ENCODE measurements around the gene PLXND1. TPM values are rescaled to one million over a fixed set of nuclear protein-coding genes. Genes with fewer than 3 reads are reported as not detected.
"Not testable (repeated sequence)": the region's sequence is repeated elsewhere in the genome, so short reads cannot be mapped to it uniquely, and the experiment has no call there.

PLXND1 gene
- total RNA-seq, 1 donor from 2014 or later, result 1.7 TPM

DNA sequence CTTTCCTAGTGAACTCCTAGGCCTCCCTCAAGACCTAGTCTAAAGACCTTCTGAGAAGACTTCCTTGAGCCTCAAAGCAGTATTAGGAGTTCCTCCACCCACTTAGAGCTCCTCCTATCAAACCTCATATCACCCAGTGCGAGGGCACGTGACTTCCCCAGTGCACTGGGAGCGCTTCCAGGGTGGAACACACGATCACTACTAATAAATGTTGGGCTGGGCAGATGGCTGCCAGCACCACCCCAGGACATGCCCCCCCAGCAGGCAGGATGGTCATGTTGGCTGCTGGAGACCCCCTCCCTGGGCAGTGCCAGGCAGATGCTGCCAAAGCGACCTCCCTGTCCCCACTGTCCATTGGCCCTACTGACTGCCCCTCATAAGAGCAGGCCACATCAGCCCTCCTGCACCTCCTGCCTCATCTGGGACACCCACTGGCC lies 8.5 kb upstream of the PLXND1 start:
- H3K27ac Mint-ChIP-seq, result no peak overlapping the region
- H3K4me3 Mint-ChIP-seq, result no peak overlapping the region
- no peak for DNase-seq
- H3K4me1 Mint-ChIP-seq, result peaks cover 4% of the 10 kb centered on the region
- H3K36me3 Mint-ChIP-seq (ENCODE audit: low read depth), result no peaks in the 10 kb centered on the region
- intact Hi-C loops (cut with micrococcal nuclease), result no loop called here
- no peaks in the 10 kb centered on the region for H3K9me3 Mint-ChIP-seq
- H3K27me3 Mint-ChIP-seq, result peaks cover 3% of the 10 kb centered on the region

- intact Hi-C loops (cut with micrococcal nuclease), result no loop called here
- Mint-ChIP-seq H3K4me3 (no peak overlapping the region), H3K27me3 (peaks cover 8% of the 10 kb centered on the region), H3K4me1 (peaks cover 4% of the 10 kb centered on the region), H3K27ac (no peak overlapping the region), H3K9me3 (no peaks in the 10 kb centered on the region), H3K36me3 (ENCODE audit: low read depth) (no peaks in the 10 kb centered on the region)
- no peak for DNase-seq
Observed at GRCh38 chr3:129614435-129614834, 8.0 kb upstream of the PLXND1 start.

GRCh38 chr3:129613367-129613740 lies 6.9 kb upstream of the PLXND1 start:
- Mint-ChIP-seq H3K36me3 (ENCODE audit: low read depth) (no peaks in the 10 kb centered on the region), H3K4me3 (no peak overlapping the region), H3K4me1 (peaks cover 2% of the 10 kb centered on the region), H3K27ac (no peak overlapping the region), H3K9me3 (no peaks in the 10 kb centered on the region), H3K27me3 (peaks cover 16% of the 10 kb centered on the region)
- intact Hi-C loops (cut with micrococcal nuclease), result no loop called here
- DNase-seq, result no peak

DNA sequence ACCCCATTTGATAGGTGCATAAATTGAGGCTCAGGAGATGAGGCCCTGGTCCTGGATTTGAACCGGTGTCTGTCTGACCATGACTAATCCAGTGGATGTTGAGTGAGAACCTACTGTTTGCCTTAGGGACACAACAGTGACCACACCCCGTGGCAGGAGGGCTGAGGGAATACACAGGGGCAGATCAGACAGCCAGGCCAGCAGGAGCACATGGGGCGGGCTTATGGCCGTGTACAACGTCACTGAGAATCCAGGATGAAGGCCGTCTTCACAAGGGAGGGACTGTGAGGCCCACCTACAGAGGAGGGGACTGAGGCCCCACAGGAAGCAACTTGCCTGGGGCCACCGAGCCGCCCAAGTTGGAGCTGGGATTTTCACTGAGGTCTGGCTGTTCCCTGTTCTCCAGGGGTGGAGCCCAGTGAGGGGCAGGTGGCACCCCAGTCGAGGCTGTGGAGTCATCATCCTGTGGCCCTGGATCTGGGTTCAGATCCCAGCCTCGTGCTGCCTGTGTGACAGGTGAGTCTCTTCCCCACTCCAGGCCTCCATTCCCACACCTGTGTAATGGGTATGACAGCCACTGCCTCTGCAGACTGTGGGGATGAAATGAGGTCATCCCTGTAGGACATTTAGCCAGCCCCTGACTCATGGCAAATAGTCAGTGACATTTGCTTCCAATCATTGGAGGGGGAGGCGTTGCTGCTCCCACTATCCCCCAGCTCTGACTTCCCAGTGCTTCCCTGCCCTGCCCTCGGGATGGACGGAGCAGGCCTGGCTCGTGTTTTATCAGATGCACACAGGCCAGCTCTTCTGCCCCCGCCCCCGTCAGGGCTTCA lies 6.3 kb upstream of the PLXND1 start:
- Mint-ChIP-seq H3K27me3 (peaks cover 19% of the 10 kb centered on the region), H3K9me3 (no peaks in the 10 kb centered on the region), H3K36me3 (ENCODE audit: low read depth) (no peaks in the 10 kb centered on the region), H3K27ac (no peak overlapping the region), H3K4me1 (peaks cover 3% of the 10 kb centered on the region), H3K4me3 (no peak overlapping the region)
- intact Hi-C loops (cut with micrococcal nuclease), result no loop called here
- DNase-seq, result no peak

GRCh38 chr3:129611812-129612533 lies 5.5 kb upstream of the PLXND1 start:
- Mint-ChIP-seq H3K4me1 (peaks cover 8% of the 10 kb centered on the region), H3K36me3 (ENCODE audit: low read depth) (peaks cover 3% of the 10 kb centered on the region), H3K9me3 (no peaks in the 10 kb centered on the region), H3K27me3 (peaks cover 27% of the 10 kb centered on the region), H3K27ac (no peak overlapping the region), H3K4me3 (no peak overlapping the region)
- DNase-seq, result no peak
- intact Hi-C loops (cut with micrococcal nuclease), result no loop called here

- H3K27ac Mint-ChIP-seq, result no peak overlapping the region
- H3K27me3 Mint-ChIP-seq, result peaks cover 29% of the 10 kb centered on the region
- H3K9me3 Mint-ChIP-seq, result no peaks in the 10 kb centered on the region
- H3K4me1 Mint-ChIP-seq, result peaks cover 10% of the 10 kb centered on the region
- DNase-seq, result no peak
- peaks cover 4% of the 10 kb centered on the region for H3K36me3 Mint-ChIP-seq (ENCODE audit: low read depth)
- intact Hi-C loops (cut with micrococcal nuclease), result no loop called here
- no peak overlapping the region for H3K4me3 Mint-ChIP-seq
Observed at GRCh38 chr3:129611446-129611800, 4.9 kb upstream of the PLXND1 start.

GRCh38 chr3:129610794-129611445 lies 4.4 kb upstream of the PLXND1 start:
- peaks cover 29% of the 10 kb centered on the region for H3K27me3 Mint-ChIP-seq
- H3K36me3 Mint-ChIP-seq (ENCODE audit: low read depth); H3K4me1 Mint-ChIP-seq; H3K27ac Mint-ChIP-seq; DNase-seq; H3K4me3 Mint-ChIP-seq; intact Hi-C loops (cut with micrococcal nuclease); H3K9me3 Mint-ChIP-seq: not testable (repeated sequence)

GRCh38 chr3:129610276-129610675 lies 3.8 kb upstream of the PLXND1 start:
- intact Hi-C loops (cut with micrococcal nuclease), result no loop called here
- DNase-seq, result no peak
- peaks cover 13% of the 10 kb centered on the region for H3K4me1 Mint-ChIP-seq
- no peak overlapping the region for H3K27ac Mint-ChIP-seq
- no peak overlapping the region for H3K4me3 Mint-ChIP-seq
- no peaks in the 10 kb centered on the region for H3K9me3 Mint-ChIP-seq
- peaks cover 31% of the 10 kb centered on the region for H3K27me3 Mint-ChIP-seq
- peaks cover 7% of the 10 kb centered on the region for H3K36me3 Mint-ChIP-seq (ENCODE audit: low read depth)

- Mint-ChIP-seq H3K4me3 (no peak overlapping the region), H3K27me3 (peaks cover 34% of the 10 kb centered on the region), H3K27ac (no peak overlapping the region), H3K9me3 (no peaks in the 10 kb centered on the region), H3K36me3 (ENCODE audit: low read depth) (peaks cover 7% of the 10 kb centered on the region), H3K4me1 (peaks cover 13% of the 10 kb centered on the region)
- no peak for DNase-seq
- intact Hi-C loops (cut with micrococcal nuclease), result loop anchor here (10.0 kb wide), 2 partner anchors 115 to 1115 kb away; partner anchors contain the start of gene GATA2
Observed at GRCh38 chr3:129609591-129610182, 3.2 kb upstream of the PLXND1 start.

DNA sequence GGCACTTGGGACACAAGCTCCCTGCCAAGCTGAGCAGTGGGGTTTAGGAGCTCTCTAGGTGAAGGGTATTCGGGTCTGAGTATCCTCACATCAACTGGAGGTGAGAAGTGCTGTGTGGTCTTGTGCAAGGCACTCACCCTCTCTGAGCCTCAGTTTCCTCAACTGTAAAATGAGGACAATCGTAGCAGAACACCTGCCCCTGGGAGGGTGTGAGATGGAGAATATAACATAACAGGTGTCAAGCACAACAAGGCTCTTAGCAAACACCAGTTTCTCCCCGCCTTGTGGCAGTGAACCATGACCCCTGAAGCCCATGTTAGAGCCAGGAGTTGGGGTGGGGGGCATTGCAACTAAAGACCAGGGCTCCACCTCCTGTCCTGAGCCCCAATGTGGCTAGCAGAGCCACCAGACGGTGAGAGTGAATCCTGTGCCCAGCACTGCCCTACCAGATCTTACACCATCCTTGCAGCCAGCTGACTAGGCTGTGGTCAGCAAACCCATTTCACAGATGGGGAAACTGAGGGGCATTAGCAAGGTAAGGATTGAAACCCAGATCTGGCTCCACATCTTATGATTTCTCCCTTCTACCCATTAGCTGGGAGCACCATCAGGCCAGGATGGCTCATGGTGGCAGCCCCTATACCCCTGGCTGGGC lies 2.6 kb upstream of the PLXND1 start:
- Mint-ChIP-seq H3K27me3 (peaks cover 40% of the 10 kb centered on the region), H3K27ac (no peak overlapping the region), H3K36me3 (ENCODE audit: low read depth) (peaks cover 7% of the 10 kb centered on the region), H3K9me3 (no peaks in the 10 kb centered on the region), H3K4me1 (peaks cover 13% of the 10 kb centered on the region), H3K4me3 (no peak overlapping the region)
- intact Hi-C loops (cut with micrococcal nuclease), result loop anchor here (10.0 kb wide), 2 partner anchors 114 to 1114 kb away; partner anchors contain the start of gene GATA2
- DNase-seq, result no peak

- H3K9me3 Mint-ChIP-seq, result no peaks in the 10 kb centered on the region
Observed at GRCh38 chr3:129608087-129608935, 1.8 kb upstream of the PLXND1 start.

DNA sequence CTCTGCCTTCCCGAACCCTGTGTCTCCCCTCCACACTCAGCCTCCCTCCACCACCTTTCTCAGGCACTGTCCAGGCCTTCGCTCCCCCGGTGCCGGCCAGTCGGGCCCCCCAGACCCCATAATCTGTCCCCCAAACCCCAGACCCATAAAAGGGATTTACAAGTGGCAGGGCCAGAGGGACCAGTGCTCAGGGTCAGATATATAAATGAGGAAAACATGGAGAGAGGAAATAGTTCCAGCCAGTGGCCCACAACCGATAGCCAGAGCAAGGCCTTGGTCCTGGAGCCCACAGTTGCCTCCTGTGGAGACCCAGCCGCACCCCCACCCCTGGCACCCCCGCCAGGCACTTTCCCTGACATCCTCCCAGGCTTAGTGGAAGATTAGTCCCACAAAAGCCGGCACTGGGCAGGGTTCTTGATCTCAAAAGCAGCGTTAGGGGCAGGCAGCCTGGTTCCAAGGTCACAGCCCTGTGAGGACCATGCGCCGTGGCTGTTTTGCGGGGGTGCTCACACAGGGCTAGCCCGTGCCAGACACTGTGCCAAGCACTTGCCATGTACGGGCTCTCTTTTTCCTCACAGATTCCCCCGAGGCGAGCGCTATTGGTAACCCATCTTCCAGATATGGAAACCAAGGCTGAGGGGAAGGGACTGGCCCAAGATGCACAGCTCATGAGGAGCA lies 1.1 kb upstream of the PLXND1 start:
- Mint-ChIP-seq H3K27ac (peak overlapping the region; percentile 4), H3K36me3 (ENCODE audit: low read depth) (peaks cover 7% of the 10 kb centered on the region), H3K4me1 (peaks cover 13% of the 10 kb centered on the region), H3K4me3 (peak overlapping the region; percentile 92), H3K9me3 (no peaks in the 10 kb centered on the region), H3K27me3 (peaks cover 51% of the 10 kb centered on the region)
- intact Hi-C loops (cut with micrococcal nuclease), result loop anchor here (10.0 kb wide), 2 partner anchors 113 to 1113 kb away; partner anchors contain the start of gene GATA2
- no peak for DNase-seq

More at GRCh38 chr3:129608087-129608935, 1.8 kb upstream of the PLXND1 start:
- Mint-ChIP-seq H3K27me3 (peaks cover 48% of the 10 kb centered on the region), H3K27ac (no peak overlapping the region), H3K4me1 (peaks cover 13% of the 10 kb centered on the region), H3K4me3 (peak overlapping the region; percentile 16), H3K36me3 (ENCODE audit: low read depth) (peaks cover 7% of the 10 kb centered on the region)
- no peak for DNase-seq
- intact Hi-C loops (cut with micrococcal nuclease), result loop anchor here (10.0 kb wide), 2 partner anchors 114 to 1114 kb away; partner anchors contain the start of gene GATA2

Data from activated CD4-positive, alpha-beta T cell treated with anti-CD3 and anti-CD28 coated beads, Interleukin-2, amount 10 ng/mL, durations not matched to agents 24 days and 14 days (primary cell).